Measurements from ENCODE around the gene PGGT1B. TPM values are rescaled to one million over a fixed set of nuclear protein-coding genes. Genes with fewer than 3 reads are reported as not detected.
A peak's percentile ranks its signal among the peaks of the same experiment; 100 is the strongest.

PGGT1B gene
- total RNA-seq, 1 experiment from 2014 or later, result 37.7 TPM

DNA sequence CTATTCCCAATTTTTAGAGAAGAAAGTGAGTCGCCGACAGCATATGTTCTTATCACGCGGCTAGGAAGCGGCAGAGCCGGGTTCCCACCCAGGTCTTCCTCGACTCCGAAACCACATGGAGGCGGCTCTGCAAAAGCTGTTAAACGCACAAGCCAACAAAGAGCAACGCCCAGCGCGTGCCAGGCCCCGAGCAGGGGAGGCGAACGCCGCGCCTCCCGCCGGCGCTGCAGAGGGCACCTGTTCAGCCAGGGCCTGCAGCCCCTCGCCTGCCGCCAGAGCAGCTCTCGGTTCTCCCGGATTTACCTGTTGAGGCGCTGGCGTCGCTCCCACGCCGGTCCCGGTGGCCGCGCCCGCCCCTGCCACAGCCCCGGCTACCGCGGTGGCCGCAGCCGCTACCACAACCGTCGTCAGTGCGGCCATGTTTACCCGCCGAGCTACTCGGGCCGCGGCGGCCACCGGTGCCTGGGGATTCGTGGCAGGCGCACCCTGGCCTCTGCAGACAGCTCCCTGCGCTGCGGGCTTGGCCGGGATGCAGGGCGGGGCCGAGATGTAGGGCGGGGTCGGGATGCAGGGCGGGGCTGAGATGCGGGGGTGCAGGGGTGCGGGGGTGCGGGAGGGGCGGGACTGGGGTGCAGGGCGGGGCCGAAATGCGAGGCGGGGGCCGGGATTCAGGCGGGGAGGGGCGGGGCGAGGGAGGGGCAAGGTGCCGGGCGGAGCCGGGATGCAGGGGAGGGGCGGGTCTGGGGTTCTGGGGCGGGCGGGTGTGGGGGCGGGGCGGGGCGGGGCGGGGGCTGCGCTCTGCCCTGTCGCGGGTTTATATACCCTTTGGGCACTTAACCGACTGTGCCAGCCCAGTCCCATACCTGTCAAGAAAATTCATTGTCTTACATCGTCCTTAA is 33.7 kb upstream of the PGGT1B start, which contains the start of gene CCDC112:
CCDC112 (minus strand) TSS at position 531 of the 899 bp plus-strand sequence; CDS start at position 420, 111 bp downstream.
- in situ Hi-C loops (cut with HindIII; ENCODE audit: low pct_unique_long_range_greater_than_20kb, low sequenced_read_pairs), result no loop called here
- ATAC-seq (peak; percentile 95), DNase-seq (ENCODE audit: low read depth, low spot score) (no peak)
- peak within 1 kb of the TSS; percentile 72 for H3K27ac ChIP-seq (ENCODE audit: low read length)
- no peaks in the 10 kb centered on the region for H3K9me3 ChIP-seq (ENCODE audit: control insufficient read depth, insufficient read depth, low read depth, low read length)
- no peak for TF ChIP-seq SIN3A (IDR thresholded peaks at IDR 0.05; ENCODE audit: borderline replicate concordance, insufficient read depth, low read depth, low read length)
- TF ChIP-seq, protein P1, sequence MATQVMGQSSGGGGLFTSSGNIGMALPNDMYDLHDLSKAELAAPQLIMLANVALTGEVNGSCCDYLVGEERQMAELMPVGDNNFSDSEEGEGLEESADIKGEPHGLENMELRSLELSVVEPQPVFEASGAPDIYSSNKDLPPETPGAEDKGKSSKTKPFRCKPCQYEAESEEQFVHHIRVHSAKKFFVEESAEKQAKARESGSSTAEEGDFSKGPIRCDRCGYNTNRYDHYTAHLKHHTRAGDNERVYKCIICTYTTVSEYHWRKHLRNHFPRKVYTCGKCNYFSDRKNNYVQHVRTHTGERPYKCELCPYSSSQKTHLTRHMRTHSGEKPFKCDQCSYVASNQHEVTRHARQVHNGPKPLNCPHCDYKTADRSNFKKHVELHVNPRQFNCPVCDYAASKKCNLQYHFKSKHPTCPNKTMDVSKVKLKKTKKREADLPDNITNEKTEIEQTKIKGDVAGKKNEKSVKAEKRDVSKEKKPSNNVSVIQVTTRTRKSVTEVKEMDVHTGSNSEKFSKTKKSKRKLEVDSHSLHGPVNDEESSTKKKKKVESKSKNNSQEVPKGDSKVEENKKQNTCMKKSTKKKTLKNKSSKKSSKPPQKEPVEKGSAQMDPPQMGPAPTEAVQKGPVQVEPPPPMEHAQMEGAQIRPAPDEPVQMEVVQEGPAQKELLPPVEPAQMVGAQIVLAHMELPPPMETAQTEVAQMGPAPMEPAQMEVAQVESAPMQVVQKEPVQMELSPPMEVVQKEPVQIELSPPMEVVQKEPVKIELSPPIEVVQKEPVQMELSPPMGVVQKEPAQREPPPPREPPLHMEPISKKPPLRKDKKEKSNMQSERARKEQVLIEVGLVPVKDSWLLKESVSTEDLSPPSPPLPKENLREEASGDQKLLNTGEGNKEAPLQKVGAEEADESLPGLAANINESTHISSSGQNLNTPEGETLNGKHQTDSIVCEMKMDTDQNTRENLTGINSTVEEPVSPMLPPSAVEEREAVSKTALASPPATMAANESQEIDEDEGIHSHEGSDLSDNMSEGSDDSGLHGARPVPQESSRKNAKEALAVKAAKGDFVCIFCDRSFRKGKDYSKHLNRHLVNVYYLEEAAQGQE (IDR thresholded peaks at IDR 0.05; ENCODE audit: insufficient read depth in 1 of 2, low read depth in 2 of 2, low read length in 1 of 2), result no peak
- no peak for TF ChIP-seq POLR2AphosphoS5 (IDR thresholded peaks at IDR 0.05; ENCODE audit: low read depth, low read length)
- TF ChIP-seq, protein P2, sequence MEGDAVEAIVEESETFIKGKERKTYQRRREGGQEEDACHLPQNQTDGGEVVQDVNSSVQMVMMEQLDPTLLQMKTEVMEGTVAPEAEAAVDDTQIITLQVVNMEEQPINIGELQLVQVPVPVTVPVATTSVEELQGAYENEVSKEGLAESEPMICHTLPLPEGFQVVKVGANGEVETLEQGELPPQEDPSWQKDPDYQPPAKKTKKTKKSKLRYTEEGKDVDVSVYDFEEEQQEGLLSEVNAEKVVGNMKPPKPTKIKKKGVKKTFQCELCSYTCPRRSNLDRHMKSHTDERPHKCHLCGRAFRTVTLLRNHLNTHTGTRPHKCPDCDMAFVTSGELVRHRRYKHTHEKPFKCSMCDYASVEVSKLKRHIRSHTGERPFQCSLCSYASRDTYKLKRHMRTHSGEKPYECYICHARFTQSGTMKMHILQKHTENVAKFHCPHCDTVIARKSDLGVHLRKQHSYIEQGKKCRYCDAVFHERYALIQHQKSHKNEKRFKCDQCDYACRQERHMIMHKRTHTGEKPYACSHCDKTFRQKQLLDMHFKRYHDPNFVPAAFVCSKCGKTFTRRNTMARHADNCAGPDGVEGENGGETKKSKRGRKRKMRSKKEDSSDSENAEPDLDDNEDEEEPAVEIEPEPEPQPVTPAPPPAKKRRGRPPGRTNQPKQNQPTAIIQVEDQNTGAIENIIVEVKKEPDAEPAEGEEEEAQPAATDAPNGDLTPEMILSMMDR (IDR thresholded peaks at IDR 0.05), result no peak
- no TSS peak for BruUV-seq (replicated peaks)
- 0 out of 2 replicates have a peak, but pooled peaks cover 5% of the 10 kb centered on the region for H3K4me1 ChIP-seq (ENCODE audit: control insufficient read depth, insufficient read depth, low read length)
- no peaks in the 10 kb centered on the region; the same call in 1 of the 2 replicates for H3K36me3 ChIP-seq (ENCODE audit: control insufficient read depth, insufficient read depth, low read length)
- intact Hi-C loops (cut with micrococcal nuclease; ENCODE audit: unreplicated experiment), result no loop called here
- ChIA-PET POLR2A (no interaction called here), CTCF (interaction anchor here (0.6 kb wide), 1 partner anchor 90 kb away, joined by 4 read pairs; no protein-coding TSS in a partner anchor)
- H3K4me3 ChIP-seq (ENCODE audit: low read depth in 2 of 2, low read length in 2 of 2), result peak within 1 kb of the TSS; percentile 71 to 88
- no peaks in the 10 kb centered on the region; the same call in 1 of the 2 replicates for H3K27me3 ChIP-seq (ENCODE audit: control insufficient read depth, insufficient read depth, low read length)

DNA sequence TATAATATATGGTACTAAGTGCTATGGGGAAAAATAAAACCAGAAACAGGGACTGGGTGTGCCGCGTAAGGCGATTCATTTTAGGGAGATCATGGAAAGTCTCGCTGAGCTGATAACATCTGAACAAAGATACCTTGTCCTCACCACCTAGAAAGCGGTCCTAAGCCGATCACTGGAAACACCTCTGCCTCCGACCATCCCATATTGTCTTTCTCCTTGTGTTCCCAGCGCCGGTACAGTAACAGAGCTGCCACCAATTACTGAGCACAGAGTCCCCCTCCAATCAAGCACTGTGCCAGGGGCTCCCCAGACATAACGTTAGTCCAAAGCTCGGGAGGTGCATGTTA is 33.1 kb upstream of the PGGT1B start:
- in situ Hi-C loops (cut with HindIII; ENCODE audit: low pct_unique_long_range_greater_than_20kb, low sequenced_read_pairs), result no loop called here
- H3K27ac ChIP-seq (ENCODE audit: low read length), result peak overlapping the region; percentile 72
- CTCF ChIA-PET, result no interaction called here

More for the DNA sequence above, 33.1 kb upstream of the PGGT1B start:
- H3K36me3 ChIP-seq (ENCODE audit: control insufficient read depth, insufficient read depth, low read length), result no peaks in the 10 kb centered on the region; the same call in 1 of the 2 replicates
- 0 out of 2 replicates have a peak, but pooled peaks cover 5% of the 10 kb centered on the region for H3K4me1 ChIP-seq (ENCODE audit: control insufficient read depth, insufficient read depth, low read length)
- POLR2A ChIA-PET, result no interaction called here
- TF ChIP-seq, protein P2 (IDR thresholded peaks at IDR 0.05), result no peak
- TF ChIP-seq SIN3A (IDR thresholded peaks at IDR 0.05; ENCODE audit: borderline replicate concordance, insufficient read depth, low read depth, low read length) (no peak), TCF7L2 (IDR thresholded peaks at IDR 0.05; ENCODE audit: low read depth, low read length) (no peak), POLR2AphosphoS5 (IDR thresholded peaks at IDR 0.05; ENCODE audit: low read depth, low read length) (no peak)
- TF ChIP-seq, protein P1 (IDR thresholded peaks at IDR 0.05; ENCODE audit: insufficient read depth in 1 of 2, low read depth in 2 of 2, low read length in 1 of 2), result no peak
- H3K27me3 ChIP-seq (ENCODE audit: control insufficient read depth, insufficient read depth, low read length), result no peaks in the 10 kb centered on the region
- intact Hi-C loops (cut with micrococcal nuclease; ENCODE audit: unreplicated experiment), result no loop called here
- BruUV-seq (replicated peaks), result no TSS peak
- peak overlapping the region; percentile 71 to 88 for H3K4me3 ChIP-seq (ENCODE audit: low read depth in 2 of 2, low read length in 2 of 2)
- ATAC-seq (peak; percentile 59), DNase-seq (ENCODE audit: low read depth, low spot score) (no peak)
- H3K9me3 ChIP-seq (ENCODE audit: control insufficient read depth, insufficient read depth, low read depth, low read length), result no peaks in the 10 kb centered on the region

Measured in Panc1 (cell line).